CD14-positive monocyte (primary cell): Measurements from ENCODE around the gene IL1RL2. TPM values are rescaled to one million over a fixed set of nuclear protein-coding genes. Genes with fewer than 3 reads are reported as not detected.
A peak's percentile ranks its signal among the peaks of the same experiment; 100 is the strongest.

Source experiments
- DNase-seq, 3 donors: peaks; one replicate each; pipeline ENCODE4 v3.0.0-alpha.2; 2011 to 2022
- H2AFZ ChIP-seq: 2 replicates; pipeline ENCODE4 v1.6.0; 2012; ENCODE audit warnings: mild to moderate bottlenecking, low read depth, low read length, inconsistent platforms; ENCODE audit not compliant: insufficient read depth, poor library complexity, severe bottlenecking
- H3K27ac ChIP-seq, 2 donors: 1 replicate in 1 of 2; 2 replicates in 1 of 2; pipeline ENCODE4 v1.5.1; 2012 to 2013; ENCODE audit warnings: low read length in 2 of 2, control low read depth in 1 of 2, inconsistent platforms in 1 of 2, low read depth in 1 of 2, mild to moderate bottlenecking in 1 of 2
- H3K27me3 ChIP-seq, 2 donors: one replicate each; pipeline versions ENCODE4 v1.6.0 to v1.6.1; 2011 to 2013; ENCODE audit warnings: low read length in 2 of 2; ENCODE audit not compliant: control insufficient read depth in 2 of 2, insufficient read depth in 2 of 2
- H3K36me3 ChIP-seq, 2 donors: replicated peaks in 1 of 2; 1 replicate in 1 of 2; 2 replicates in 1 of 2; pipeline versions ENCODE4 v1.5.1 to v1.6.1; 2012 to 2013; ENCODE audit warnings: low read length in 2 of 2, control low read depth in 1 of 2, inconsistent platforms in 1 of 2, mild to moderate bottlenecking in 1 of 2; ENCODE audit not compliant: insufficient read depth in 2 of 2, control insufficient read depth in 1 of 2
- H3K4me1 ChIP-seq, 2 donors: 1 replicate in 1 of 2; 2 replicates in 1 of 2; pipeline versions ENCODE4 v1.5.1 to v1.6.1; 2012 to 2013; ENCODE audit warnings: low read length in 2 of 2, control low read depth in 1 of 2, inconsistent platforms in 1 of 2, mild to moderate bottlenecking in 1 of 2, moderate library complexity in 1 of 2; ENCODE audit not compliant: insufficient read depth in 2 of 2, control insufficient read depth in 1 of 2
- H3K4me2 ChIP-seq: replicated peaks from 2 replicates; pipeline ENCODE3; 2012; ENCODE audit warnings: low read length, moderate library complexity, mild to moderate bottlenecking; ENCODE audit not compliant: poor library complexity, severe bottlenecking; ENCODE audit errors: extremely low read depth
- H3K4me3 ChIP-seq, 3 experiments: fragments of 200-600 bp in 1 of 3; sonication (generic) in 1 of 3; replicated peaks in 1 of 3; 1 replicate in 2 of 3; 2 replicates in 1 of 3; pipeline ENCODE4 v1.5.1; 2011 to 2013; ENCODE audit warnings: low read length in 3 of 3, mild to moderate bottlenecking in 3 of 3, control low read depth in 2 of 3, low read depth in 2 of 3, inconsistent platforms in 1 of 3, moderate library complexity in 1 of 3
- H3K79me2 ChIP-seq: 2 replicates; pipeline ENCODE4 v1.6.0; 2012; ENCODE audit warnings: mild to moderate bottlenecking, control low read depth, inconsistent platforms, low read length, moderate library complexity; ENCODE audit not compliant: insufficient read depth
- H3K9ac ChIP-seq: 2 replicates; pipeline ENCODE4 v1.6.0; 2017; ENCODE audit warnings: low read length, mild to moderate bottlenecking; ENCODE audit not compliant: insufficient read depth, poor library complexity, severe bottlenecking
- H3K9me3 ChIP-seq, 2 donors: replicated peaks in 1 of 2; 1 replicate in 1 of 2; 2 replicates in 1 of 2; pipeline versions ENCODE4 v1.5.1 to v1.6.1; 2012 to 2013; ENCODE audit warnings: low read length in 2 of 2, control low read depth in 1 of 2; ENCODE audit not compliant: control insufficient read depth in 1 of 2, insufficient read depth in 1 of 2
- H4K20me1 ChIP-seq: 2 replicates; pipeline ENCODE4 v1.6.0; 2012; ENCODE audit warnings: mild to moderate bottlenecking, low read length, control low read depth, moderate library complexity; ENCODE audit not compliant: insufficient read depth
- H3K27ac Mint-ChIP-seq, 7 donors: one replicate each; pipeline ENCODE4 v1.8.0; 2020; ENCODE audit warnings: mild to moderate bottlenecking in 7 of 7, mixed read lengths in 7 of 7, moderate library complexity in 6 of 7, inconsistent platforms in 2 of 7
- H3K27me3 Mint-ChIP-seq, 3 donors: one replicate each; pipeline ENCODE4 v1.8.0; 2021 to 2022; ENCODE audit warnings: low read depth in 3 of 3, mild to moderate bottlenecking in 3 of 3, mixed read lengths in 3 of 3, moderate library complexity in 3 of 3, inconsistent platforms in 1 of 3
- H3K36me3 Mint-ChIP-seq, 2 donors: one replicate each; pipeline ENCODE4 v1.8.0; 2020; ENCODE audit warnings: mixed read lengths in 2 of 2, inconsistent platforms in 1 of 2, mild to moderate bottlenecking in 1 of 2
- H3K4me1 Mint-ChIP-seq: one replicate; pipeline ENCODE4 v1.8.0; 2020; ENCODE audit warnings: mild to moderate bottlenecking, mixed read lengths
- H3K4me3 Mint-ChIP-seq, 2 donors: one replicate each; pipeline ENCODE4 v1.8.0; 2020; ENCODE audit warnings: mild to moderate bottlenecking in 2 of 2, mixed read lengths in 2 of 2, moderate library complexity in 1 of 2
- H3K9me3 Mint-ChIP-seq, 7 donors: one replicate each; pipeline ENCODE4 v1.8.0; 2020 to 2022; ENCODE audit warnings: mixed read lengths in 7 of 7, mild to moderate bottlenecking in 6 of 7, moderate library complexity in 6 of 7, inconsistent platforms in 2 of 7
- WGBS: methylation state at CpG from one replicate; pipeline ENCODE4 v1.1.5; 2013; ENCODE audit warnings: missing lambda C conversion rate; ENCODE audit not compliant: insufficient coverage; 5-methylcytosine and 5-hydroxymethylcytosine counted together
- intact Hi-C, 2 donors: fragments of 100-400 bp; cut with micrococcal nuclease; formaldehyde crosslinking; loops; one replicate each; pipeline versions ENCODE4 v1.15.0 to v1.15.1; 2023
- polyA plus RNA-seq, 3 donors: library from polyadenylated mRNA; depleted of rRNA in 1 of 3; unstranded in 2 of 3; stranded (reverse) in 1 of 3; fragments of 300-500 nt in 2 of 3; fragments of >200 nt in 1 of 3; fragmentation: Illumina TruSeq in 2 of 3; gene quantifications; 1 replicate in 2 of 3; 2 replicates in 1 of 3; pipeline ENCODE4 v1.2.3, GENCODE V29; 2012 to 2021
- TF ChIP-seq, protein P1 (sequence below): fragments of 200-600 bp; IDR thresholded peaks from one replicate; pipeline ENCODE4 v1.8.0; 2022; ENCODE audit warnings: antibody characterized with exemption, mild to moderate bottlenecking

Gene IL1RL2
- polyA plus RNA-seq, 3 donors, result 0.07 to 1.5 TPM; not detected in 1

GRCh38 chr2:102236132-102236531 is 49.3 kb downstream of the IL1RL2 start:
- H3K4me2 ChIP-seq, result no peak overlapping the region
- H3K4me1 ChIP-seq, result peaks cover 20 to 27% of the 10 kb centered on the region in 2 donors
- TF ChIP-seq, protein P1, sequence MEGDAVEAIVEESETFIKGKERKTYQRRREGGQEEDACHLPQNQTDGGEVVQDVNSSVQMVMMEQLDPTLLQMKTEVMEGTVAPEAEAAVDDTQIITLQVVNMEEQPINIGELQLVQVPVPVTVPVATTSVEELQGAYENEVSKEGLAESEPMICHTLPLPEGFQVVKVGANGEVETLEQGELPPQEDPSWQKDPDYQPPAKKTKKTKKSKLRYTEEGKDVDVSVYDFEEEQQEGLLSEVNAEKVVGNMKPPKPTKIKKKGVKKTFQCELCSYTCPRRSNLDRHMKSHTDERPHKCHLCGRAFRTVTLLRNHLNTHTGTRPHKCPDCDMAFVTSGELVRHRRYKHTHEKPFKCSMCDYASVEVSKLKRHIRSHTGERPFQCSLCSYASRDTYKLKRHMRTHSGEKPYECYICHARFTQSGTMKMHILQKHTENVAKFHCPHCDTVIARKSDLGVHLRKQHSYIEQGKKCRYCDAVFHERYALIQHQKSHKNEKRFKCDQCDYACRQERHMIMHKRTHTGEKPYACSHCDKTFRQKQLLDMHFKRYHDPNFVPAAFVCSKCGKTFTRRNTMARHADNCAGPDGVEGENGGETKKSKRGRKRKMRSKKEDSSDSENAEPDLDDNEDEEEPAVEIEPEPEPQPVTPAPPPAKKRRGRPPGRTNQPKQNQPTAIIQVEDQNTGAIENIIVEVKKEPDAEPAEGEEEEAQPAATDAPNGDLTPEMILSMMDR, result no peak
- H3K36me3 Mint-ChIP-seq, result peaks cover 4 to 5% of the 10 kb centered on the region in 2 donors
- peaks cover 0 to 11% (median 0%) of the 10 kb centered on the region in 7 donors for H3K9me3 Mint-ChIP-seq
- no peaks in the 10 kb centered on the region for H3K9me3 ChIP-seq
- H3K4me1 Mint-ChIP-seq, result peaks cover 36% of the 10 kb centered on the region
- H2AFZ ChIP-seq, result no peak overlapping the region
- no peak overlapping the region for H3K4me3 Mint-ChIP-seq
- H4K20me1 ChIP-seq, result no peaks in the 10 kb centered on the region
- WGBS, result 57% methylated on average over 3 of the region's 5 CpGs
- peaks cover 31 to 45% (median 38%) of the 10 kb centered on the region in 3 donors for H3K27me3 Mint-ChIP-seq
- no peaks in the 10 kb centered on the region for H3K36me3 ChIP-seq
- peak overlapping the region in 1 of 7 donors; percentile 73 for H3K27ac Mint-ChIP-seq
- no peaks in the 10 kb centered on the region for H3K79me2 ChIP-seq
- peaks cover 3 to 14% of the 10 kb centered on the region in 2 donors for H3K27me3 ChIP-seq
- no peak overlapping the region for H3K9ac ChIP-seq
- no peak overlapping the region for H3K4me3 ChIP-seq
- no peak for DNase-seq
- intact Hi-C loops, result loop anchor here (5.0 kb wide), 2 partner anchors 206 to 216 kb away; no protein-coding TSS in a partner anchor
- no peak overlapping the region for H3K27ac ChIP-seq

DNA sequence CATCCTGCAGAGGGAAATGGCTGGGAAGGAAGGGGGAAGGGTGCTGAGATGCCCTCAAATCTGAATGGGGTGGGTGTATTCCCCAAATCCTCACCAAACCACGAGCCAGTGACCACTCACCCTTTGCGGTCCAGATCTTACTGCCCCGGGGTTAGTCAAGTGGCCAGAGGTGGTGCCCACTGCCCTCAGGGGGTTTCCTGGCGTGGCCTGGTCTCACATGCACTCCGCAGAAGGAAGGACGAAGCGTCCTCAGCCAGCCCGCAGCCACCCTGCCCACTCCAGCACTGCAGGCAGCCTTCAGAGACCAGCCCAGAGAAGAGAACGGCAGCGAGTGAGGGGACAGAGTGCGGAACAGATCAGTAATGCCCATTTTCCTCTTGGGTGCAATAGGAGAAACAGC is 50.4 kb downstream of the IL1RL2 start:
- DNase-seq, result no peak
- Mint-ChIP-seq H3K4me1 (peaks cover 45% of the 10 kb centered on the region), H3K27ac (peak overlapping the region in 3 of 7 donors; percentile 0 to 71 (median 53)), H3K27me3 (peaks cover 39 to 45% (median 41%) of the 10 kb centered on the region in 3 donors), H3K36me3 (peaks cover 4 to 5% of the 10 kb centered on the region in 2 donors), H3K9me3 (peaks cover 0 to 11% (median 0%) of the 10 kb centered on the region in 7 donors), H3K4me3 (peak overlapping the region in 1 of 2 donors; percentile 49)
- Histone ChIP-seq H3K27me3 (peaks cover 4 to 17% of the 10 kb centered on the region in 2 donors), H3K36me3 (no peaks in the 10 kb centered on the region), H3K27ac (no peak overlapping the region), H2AFZ (no peak overlapping the region), H3K9me3 (no peaks in the 10 kb centered on the region), H3K4me2 (no peak overlapping the region), H3K4me1 (peaks cover 21 to 31% of the 10 kb centered on the region in 2 donors), H3K4me3 (no peak overlapping the region), H4K20me1 (no peaks in the 10 kb centered on the region), H3K9ac (no peak overlapping the region), H3K79me2 (no peaks in the 10 kb centered on the region)
- TF ChIP-seq, protein P1, result no peak
- over 99% methylated on average over 11 of the region's 11 CpGs for whole genome bisulfite sequencing
- intact Hi-C loops, result loop anchor here (5.0 kb wide), 2 partner anchors 205 to 215 kb away; no protein-coding TSS in a partner anchor
